H9 (cell line): Measurements from ENCODE around the gene ENDOU. TPM values are rescaled to one million over a fixed set of nuclear protein-coding genes. Genes with fewer than 3 reads are reported as not detected.

Experiments used
- DNase-seq: peaks from one replicate; pipeline ENCODE4 v3.0.0-alpha.2; 2017
- H2AFZ ChIP-seq: one replicate; pipeline ENCODE4 v1.6.1; 2013; ENCODE audit warnings: mild to moderate bottlenecking, low read length, control low read depth, moderate library complexity
- H2AK5ac ChIP-seq: 2 replicates; pipeline ENCODE4 v1.6.1; 2013; ENCODE audit warnings: low read length, control low read depth, mixed read lengths; ENCODE audit not compliant: insufficient read length
- H2BK120ac ChIP-seq: one replicate; pipeline ENCODE4 v1.6.1; 2013; ENCODE audit warnings: low read depth, mild to moderate bottlenecking, low read length, control low read depth, inconsistent platforms; ENCODE audit not compliant: poor library complexity, severe bottlenecking
- H2BK12ac ChIP-seq: 2 replicates; pipeline ENCODE4 v1.6.1; 2013; ENCODE audit warnings: low read length, control low read depth, mixed read lengths, low read depth; ENCODE audit not compliant: insufficient read length
- H2BK15ac ChIP-seq: 2 replicates; pipeline ENCODE4 v1.6.1; 2013; ENCODE audit warnings: low read depth, low read length, control low read depth
- H2BK20ac ChIP-seq: one replicate; pipeline ENCODE4 v1.6.1; 2013; ENCODE audit warnings: low read depth, mild to moderate bottlenecking, low read length, control low read depth, inconsistent platforms; ENCODE audit not compliant: poor library complexity, severe bottlenecking
- H2BK5ac ChIP-seq: 2 replicates; pipeline ENCODE4 v1.6.1; 2013; ENCODE audit warnings: low read length, control low read depth, mixed read lengths; ENCODE audit not compliant: insufficient read length
- H3K14ac ChIP-seq: 2 replicates; pipeline ENCODE4 v1.6.1; 2013; ENCODE audit warnings: low read length, control low read depth; ENCODE audit not compliant: insufficient read depth
- H3K18ac ChIP-seq: 2 replicates; pipeline ENCODE4 v1.6.1; 2013; ENCODE audit warnings: low read depth, mild to moderate bottlenecking, mixed read lengths, low read length, control low read depth; ENCODE audit not compliant: insufficient read length
- H3K23ac ChIP-seq: 2 replicates; pipeline ENCODE4 v1.6.1; 2013; ENCODE audit warnings: low read length, control low read depth, mixed read lengths, low read depth; ENCODE audit not compliant: insufficient read length
- H3K23me2 ChIP-seq: 2 replicates; pipeline ENCODE4 v1.6.1; 2013; ENCODE audit warnings: low read depth, mild to moderate bottlenecking, mixed read lengths, low read length, control low read depth; ENCODE audit not compliant: insufficient read length, poor library complexity, severe bottlenecking
- H3K27ac ChIP-seq: 2 replicates; pipeline ENCODE4 v1.5.1; 2013; ENCODE audit warnings: low read length, control low read depth, mixed read lengths, low read depth; ENCODE audit not compliant: insufficient read length
- H3K27me3 ChIP-seq: 2 replicates; pipeline ENCODE4 v1.6.1; 2013; ENCODE audit warnings: low read length, control low read depth, inconsistent platforms; ENCODE audit not compliant: insufficient read depth
- H3K4ac ChIP-seq: 2 replicates; pipeline ENCODE4 v1.6.1; 2013; ENCODE audit warnings: low read depth, mild to moderate bottlenecking, control low read depth, inconsistent platforms, low read length, moderate library complexity
- H3K4me1 ChIP-seq: 2 replicates; pipeline ENCODE4 v1.6.1; 2013; ENCODE audit warnings: low read length, control low read depth, inconsistent platforms; ENCODE audit not compliant: insufficient read depth
- H3K4me2 ChIP-seq: 2 replicates; pipeline ENCODE4 v1.6.1; 2013; ENCODE audit warnings: low read length, control low read depth, mixed read lengths; ENCODE audit not compliant: insufficient read length, insufficient read depth
- H3K56ac ChIP-seq: 2 replicates; pipeline ENCODE4 v1.6.1; 2013; ENCODE audit warnings: low read depth, mild to moderate bottlenecking, mixed read lengths, low read length, control low read depth; ENCODE audit not compliant: insufficient read length
- H3K79me1 ChIP-seq: 2 replicates; pipeline ENCODE4 v1.6.1; 2013; ENCODE audit warnings: low read depth, mild to moderate bottlenecking, moderate library complexity, low read length, control low read depth, inconsistent platforms; ENCODE audit not compliant: insufficient read depth, poor library complexity, severe bottlenecking
- H3K79me2 ChIP-seq: 2 replicates; pipeline ENCODE4 v1.6.1; 2013; ENCODE audit warnings: low read length, control low read depth, inconsistent platforms; ENCODE audit not compliant: insufficient read depth
- H3K9ac ChIP-seq: 2 replicates; pipeline ENCODE4 v1.6.1; 2013; ENCODE audit warnings: low read length, control low read depth, mixed read lengths; ENCODE audit not compliant: insufficient read length; ENCODE audit errors: extremely low read depth
- H3K9me3 ChIP-seq: one replicate; pipeline ENCODE4 v1.6.1; 2013; ENCODE audit warnings: low read depth, low read length, inconsistent platforms; ENCODE audit not compliant: control insufficient read depth
- H3T11ph ChIP-seq: one replicate; pipeline ENCODE4 v1.6.1; 2013; ENCODE audit warnings: mild to moderate bottlenecking, low read length, control low read depth, inconsistent platforms
- H4K20me1 ChIP-seq: one replicate; pipeline ENCODE4 v1.6.1; 2013; ENCODE audit not compliant: control insufficient read depth, insufficient read length, insufficient read depth
- H4K5ac ChIP-seq: 2 replicates; pipeline ENCODE4 v1.6.1; 2013; ENCODE audit warnings: low read depth, mild to moderate bottlenecking, mixed read lengths, low read length, control low read depth; ENCODE audit not compliant: insufficient read length
- H4K8ac ChIP-seq: replicated peaks from 2 replicates; pipeline ENCODE4 v1.6.1; 2013; ENCODE audit warnings: low read length, control low read depth, mixed read lengths, low read depth; ENCODE audit not compliant: insufficient read length
- H4K91ac ChIP-seq: 2 replicates; pipeline ENCODE4 v1.6.1; 2013; ENCODE audit warnings: low read depth, mild to moderate bottlenecking, moderate library complexity, mixed read lengths, low read length, control low read depth; ENCODE audit not compliant: insufficient read length
- H3K27ac Mint-ChIP-seq, 3 experiments: 2 replicates in 2 of 3; 3 replicates in 1 of 3; pipeline ENCODE4 v1.8.0; 2020 to 2021; ENCODE audit warnings: mixed read lengths in 3 of 3, mild to moderate bottlenecking in 1 of 3, moderate library complexity in 1 of 3
- H3K27me3 Mint-ChIP-seq: 2 replicates; pipeline ENCODE4 v1.8.0; 2021; ENCODE audit warnings: low read depth, mild to moderate bottlenecking, moderate library complexity, mixed read lengths
- H3K36me3 Mint-ChIP-seq, 3 experiments: 2 replicates in 2 of 3; 3 replicates in 1 of 3; pipeline ENCODE4 v1.8.0; 2020 to 2021; ENCODE audit warnings: low read depth in 3 of 3, mixed read lengths in 3 of 3; ENCODE audit not compliant: insufficient read depth in 1 of 3
- H3K4me1 Mint-ChIP-seq, 2 experiments: 2 replicates each; pipeline ENCODE4 v1.8.0; 2020; ENCODE audit warnings: mixed read lengths in 2 of 2
- H3K4me3 Mint-ChIP-seq, 2 experiments: 2 replicates in 1 of 2; 3 replicates in 1 of 2; pipeline ENCODE4 v1.8.0; 2020 to 2021; ENCODE audit warnings: mild to moderate bottlenecking in 2 of 2, mixed read lengths in 2 of 2, moderate library complexity in 1 of 2
- H3K9me3 Mint-ChIP-seq, 2 experiments: 2 replicates in 1 of 2; 3 replicates in 1 of 2; pipeline ENCODE4 v1.8.0; 2020; ENCODE audit warnings: mild to moderate bottlenecking in 2 of 2, mixed read lengths in 2 of 2, moderate library complexity in 1 of 2
- CTCF ChIP-seq: fragments of 200-600 bp; sonication (generic); conservative IDR thresholded peaks from 3 replicates; pipeline ENCODE4 v1.8.0; 2021; ENCODE audit warnings: antibody characterized with exemption, mild to moderate bottlenecking
- WGBS: extraction: QIAGEN DNeasy Blood & Tissue Kit; methylation state at CpG from one replicate; pipeline ENCODE4 v1.1.7; 2013; ENCODE audit warnings: missing lambda C conversion rate, low lambda C conversion rate, mixed read lengths; ENCODE audit not compliant: insufficient read length; ENCODE audit errors: extremely low coverage; 5-methylcytosine and 5-hydroxymethylcytosine counted together
- total RNA-seq: library from RNA; stranded (reverse); gene quantifications from 2 replicates; pipeline ENCODE4 v1.2.1, GENCODE V29; 2021

ENDOU gene
- total RNA-seq, 1 experiment from 2014 or later = not detected

- Histone ChIP-seq H4K91ac (no peak overlapping the region), H3K27me3 (no peaks in the 10 kb centered on the region), H4K20me1 (peaks cover 3% of the 10 kb centered on the region), H2BK120ac (no peak overlapping the region), H3K79me1 (no peaks in the 10 kb centered on the region), H3K23ac (no peak overlapping the region), H2AK5ac (no peak overlapping the region), H3K4me2 (no peak overlapping the region), H3K27ac (no peak overlapping the region), H3K79me2 (no peaks in the 10 kb centered on the region), H3K4ac (no peak overlapping the region), H3T11ph (no peak overlapping the region), H4K5ac (no peak overlapping the region), H3K14ac (no peak overlapping the region), H2BK20ac (no peak overlapping the region), H3K23me2 (no peaks in the 10 kb centered on the region), H3K9me3 (no peaks in the 10 kb centered on the region), H2BK12ac (no peak overlapping the region), H4K8ac (no peak overlapping the region), H3K9ac (no peak overlapping the region), H2AFZ (no peak overlapping the region), H2BK5ac (no peak overlapping the region), H3K18ac (no peak overlapping the region), H3K56ac (no peak overlapping the region), H3K4me1 (peaks cover 6% of the 10 kb centered on the region), H2BK15ac (no peak overlapping the region)
- Mint-ChIP-seq H3K27me3 (no peaks in the 10 kb centered on the region; the same call in 1 of the 2 replicates), H3K4me3 (no peak overlapping the region), H3K36me3 (no peaks in the 10 kb centered on the region; a peak in 1 of 7 replicates), H3K9me3 (no peaks in the 10 kb centered on the region), H3K4me1 (peaks cover 11 to 13% of the 10 kb centered on the region in 2 experiments), H3K27ac (no peak overlapping the region)
- no peak for DNase-seq
- WGBS = no CpG with 5 or more reads among the region's 5 CpGs
- TF ChIP-seq CTCF = no peak
These were observed 41.4 kb upstream of the ENDOU start for GRCh38 chr12:47766502-47767215.
